Measurements from ENCODE around the gene MEIS2. TPM values are rescaled to one million over a fixed set of nuclear protein-coding genes. Genes with fewer than 3 reads are reported as not detected.

Gene MEIS2
- total RNA-seq, 1 experiment from 2014 or later, result 28.7 TPM

DNA sequence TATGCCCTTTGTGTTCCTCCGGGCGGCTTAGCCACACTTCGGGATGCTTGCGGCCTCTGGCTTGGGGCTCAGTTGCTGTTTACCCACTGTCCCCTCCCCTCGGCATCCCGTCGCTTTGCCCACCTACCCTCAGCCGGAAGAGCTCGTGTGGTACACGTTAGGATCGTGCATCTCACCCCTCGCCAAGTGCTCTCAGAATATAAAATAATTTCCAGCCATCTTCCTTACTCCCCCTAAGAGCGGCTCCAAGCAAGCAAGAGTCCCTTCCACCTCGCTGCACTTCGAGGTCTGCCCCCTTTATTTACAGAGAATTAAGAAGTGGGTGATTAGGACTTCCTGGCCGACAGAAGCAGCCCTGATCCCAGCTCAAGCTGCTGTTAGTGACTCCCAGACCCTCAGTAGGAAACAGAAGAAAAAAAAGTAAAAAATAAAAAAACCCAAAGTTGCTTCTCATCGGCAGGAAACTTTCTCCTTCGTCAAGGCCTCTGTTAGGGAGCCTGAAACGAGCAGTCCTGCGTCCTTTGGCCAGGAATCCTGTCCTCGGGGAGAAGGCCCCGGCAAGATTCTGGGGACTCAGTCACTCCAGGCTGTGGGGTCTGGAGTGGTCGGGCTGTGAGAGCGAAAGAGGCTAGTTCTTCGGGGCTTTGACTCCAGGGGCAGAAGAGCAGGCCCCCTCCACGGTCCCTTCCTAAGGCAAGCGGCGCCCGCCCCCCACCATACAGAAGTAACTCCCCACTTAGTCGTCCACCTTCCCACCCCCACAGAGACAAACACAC, 3.0 kb downstream of the MEIS2 start:
- TSS peak; percentile 6 for BruUV-seq (replicated peaks)
- Histone ChIP-seq H3K27me3 (replicated peaks; ENCODE audit: control insufficient read depth, insufficient read depth, low read length) (no peaks in the 10 kb centered on the region), H3K9me3 (no peaks in the 10 kb centered on the region), H3K4me3 (ENCODE audit: low read depth, low read length) (peak overlapping the region; percentile 89), H3K36me3 (ENCODE audit: control insufficient read depth, insufficient read depth, low read length) (no peaks in the 10 kb centered on the region), H3K4me1 (peaks cover 5% of the 10 kb centered on the region; the same call in 1 of the 2 replicates)
- Mint-ChIP-seq H3K27me3 (ENCODE audit: insufficient read depth, unreplicated experiment) (no peaks in the 10 kb centered on the region), H3K4me3 (ENCODE audit: unreplicated experiment) (peak overlapping the region; percentile 90), H3K4me1 (ENCODE audit: low read depth, unreplicated experiment) (peaks cover 13% of the 10 kb centered on the region), H3K27ac (ENCODE audit: unreplicated experiment) (peak overlapping the region; percentile 91), H3K9me3 (ENCODE audit: unreplicated experiment) (no peaks in the 10 kb centered on the region), H3K36me3 (ENCODE audit: insufficient read depth, unreplicated experiment) (peaks cover 47% of the 10 kb centered on the region)
- POLR2A ChIA-PET, result no interaction called here
- TF ChIP-seq, protein P1, sequence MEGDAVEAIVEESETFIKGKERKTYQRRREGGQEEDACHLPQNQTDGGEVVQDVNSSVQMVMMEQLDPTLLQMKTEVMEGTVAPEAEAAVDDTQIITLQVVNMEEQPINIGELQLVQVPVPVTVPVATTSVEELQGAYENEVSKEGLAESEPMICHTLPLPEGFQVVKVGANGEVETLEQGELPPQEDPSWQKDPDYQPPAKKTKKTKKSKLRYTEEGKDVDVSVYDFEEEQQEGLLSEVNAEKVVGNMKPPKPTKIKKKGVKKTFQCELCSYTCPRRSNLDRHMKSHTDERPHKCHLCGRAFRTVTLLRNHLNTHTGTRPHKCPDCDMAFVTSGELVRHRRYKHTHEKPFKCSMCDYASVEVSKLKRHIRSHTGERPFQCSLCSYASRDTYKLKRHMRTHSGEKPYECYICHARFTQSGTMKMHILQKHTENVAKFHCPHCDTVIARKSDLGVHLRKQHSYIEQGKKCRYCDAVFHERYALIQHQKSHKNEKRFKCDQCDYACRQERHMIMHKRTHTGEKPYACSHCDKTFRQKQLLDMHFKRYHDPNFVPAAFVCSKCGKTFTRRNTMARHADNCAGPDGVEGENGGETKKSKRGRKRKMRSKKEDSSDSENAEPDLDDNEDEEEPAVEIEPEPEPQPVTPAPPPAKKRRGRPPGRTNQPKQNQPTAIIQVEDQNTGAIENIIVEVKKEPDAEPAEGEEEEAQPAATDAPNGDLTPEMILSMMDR (IDR thresholded peaks at IDR 0.05; ENCODE audit: insufficient read depth in 1 of 2, low read depth in 1 of 2, low read length in 1 of 2, severe bottlenecking in 1 of 2, unreplicated experiment in 1 of 2), result no peak
- CTCF ChIA-PET, result interaction anchor here (0.6 kb wide), 2 partner anchors 17 to 23 kb away, joined by 3 to 4 read pairs; no protein-coding TSS in a partner anchor
- no peak for DNase-seq
- intact Hi-C loops (cut with micrococcal nuclease; ENCODE audit: unreplicated experiment), result no loop called here

DNA sequence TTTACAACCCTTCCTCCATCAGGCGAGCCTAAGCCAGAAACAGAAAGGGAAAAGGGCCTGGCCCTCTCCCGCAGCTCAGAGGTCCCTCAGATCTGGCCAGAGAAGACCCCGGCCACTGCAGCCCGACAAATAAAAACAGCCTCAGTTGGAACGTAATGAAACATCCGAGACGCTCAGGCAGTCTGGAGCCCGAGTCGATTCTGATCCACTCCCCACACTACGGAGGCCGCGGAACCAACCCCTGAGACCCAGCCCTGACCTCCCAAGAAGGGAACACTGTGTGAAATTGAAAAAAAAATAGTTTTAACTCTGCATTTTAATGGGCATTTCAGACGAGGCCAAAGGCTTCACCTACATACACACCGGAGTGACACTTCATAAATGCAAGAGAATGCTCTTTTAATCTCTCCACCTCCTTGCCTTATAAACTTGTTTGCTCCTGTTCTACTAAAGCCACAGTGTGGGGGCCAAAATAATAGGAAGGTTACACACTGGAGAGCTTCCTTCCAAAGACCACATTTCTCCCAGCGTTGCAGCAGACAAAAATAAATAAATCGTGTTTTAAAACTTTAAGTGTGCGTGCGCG, 3.7 kb downstream of the MEIS2 start:
- no peaks in the 10 kb centered on the region for H3K27me3 Mint-ChIP-seq (ENCODE audit: insufficient read depth, unreplicated experiment)
- Histone ChIP-seq H3K27me3 (replicated peaks; ENCODE audit: control insufficient read depth, insufficient read depth, low read length) (no peaks in the 10 kb centered on the region), H3K9me3 (no peaks in the 10 kb centered on the region), H3K4me1 (peaks cover 5% of the 10 kb centered on the region; the same call in 1 of the 2 replicates), H3K4me3 (ENCODE audit: low read depth, low read length) (no peak overlapping the region), H3K36me3 (ENCODE audit: control insufficient read depth, insufficient read depth, low read length) (no peaks in the 10 kb centered on the region)
- peak overlapping the region; percentile 90 for H3K4me3 Mint-ChIP-seq (ENCODE audit: unreplicated experiment)
- POLR2A ChIA-PET, result no interaction called here
- TF ChIP-seq, protein P1 (IDR thresholded peaks at IDR 0.05; ENCODE audit: insufficient read depth in 1 of 2, low read depth in 1 of 2, low read length in 1 of 2, severe bottlenecking in 1 of 2, unreplicated experiment in 1 of 2), result no peak
- no peaks in the 10 kb centered on the region for H3K9me3 Mint-ChIP-seq (ENCODE audit: unreplicated experiment)
- BruUV-seq (replicated peaks), result no TSS peak
- H3K4me1 Mint-ChIP-seq (ENCODE audit: low read depth, unreplicated experiment), result peaks cover 9% of the 10 kb centered on the region
- intact Hi-C loops (cut with micrococcal nuclease; ENCODE audit: unreplicated experiment), result no loop called here
- peaks cover 45% of the 10 kb centered on the region for H3K36me3 Mint-ChIP-seq (ENCODE audit: insufficient read depth, unreplicated experiment)
- H3K27ac Mint-ChIP-seq (ENCODE audit: unreplicated experiment), result peak overlapping the region; percentile 91
- DNase-seq, result no peak
- CTCF ChIA-PET, result no interaction called here

DNA sequence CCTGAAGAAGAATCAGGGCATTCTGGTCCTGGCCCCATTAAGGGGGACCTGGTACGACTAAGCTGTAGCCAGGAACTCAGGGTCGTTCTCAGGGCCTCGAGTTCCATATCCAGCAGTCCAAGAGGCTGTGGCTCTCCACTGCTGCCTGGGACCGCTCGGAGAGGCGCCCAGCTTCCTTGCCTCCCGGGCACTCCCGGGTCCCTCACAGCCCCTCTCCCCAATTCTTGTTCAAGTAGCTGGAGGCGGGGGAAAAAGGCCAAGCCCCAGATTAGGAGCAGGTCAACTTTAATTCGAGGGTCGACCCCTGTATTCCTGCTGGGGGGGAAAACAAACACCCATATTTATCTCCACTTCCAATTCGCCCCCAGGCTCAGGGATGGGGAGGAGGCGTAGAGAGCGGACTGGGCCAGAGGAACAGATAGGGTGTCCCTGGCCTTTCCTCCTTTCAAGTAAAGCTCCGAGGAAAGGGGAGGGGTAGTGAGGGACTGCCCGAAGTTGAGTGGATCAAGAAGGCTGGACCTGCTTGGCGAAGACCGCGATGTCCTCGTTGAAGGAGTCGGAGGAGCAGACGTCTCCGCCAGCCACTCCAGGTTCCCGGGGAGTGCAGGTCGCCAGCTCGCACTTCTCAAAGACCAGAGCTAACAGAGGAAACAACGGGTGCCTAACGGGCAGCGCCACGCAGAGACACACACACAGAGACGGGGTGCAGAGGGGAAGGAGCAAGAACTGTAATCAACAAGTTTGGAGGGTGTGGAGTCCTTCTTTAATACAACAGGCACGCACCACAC, 4.4 kb downstream of the MEIS2 start:
- TF ChIP-seq, protein P1 (IDR thresholded peaks at IDR 0.05; ENCODE audit: insufficient read depth in 1 of 2, low read depth in 1 of 2, low read length in 1 of 2, severe bottlenecking in 1 of 2, unreplicated experiment in 1 of 2), result no peak
- Histone ChIP-seq H3K36me3 (ENCODE audit: control insufficient read depth, insufficient read depth, low read length) (no peaks in the 10 kb centered on the region), H3K4me1 (peaks cover 5% of the 10 kb centered on the region; the same call in 1 of the 2 replicates), H3K27me3 (replicated peaks; ENCODE audit: control insufficient read depth, insufficient read depth, low read length) (no peaks in the 10 kb centered on the region), H3K9me3 (no peaks in the 10 kb centered on the region), H3K4me3 (ENCODE audit: low read depth, low read length) (no peak overlapping the region)
- no peak overlapping the region for H3K27ac Mint-ChIP-seq (ENCODE audit: unreplicated experiment)
- no peak for DNase-seq
- intact Hi-C loops (cut with micrococcal nuclease; ENCODE audit: unreplicated experiment), result no loop called here
- CTCF ChIA-PET, result no interaction called here
- H3K9me3 Mint-ChIP-seq (ENCODE audit: unreplicated experiment), result no peaks in the 10 kb centered on the region
- no TSS peak for BruUV-seq (replicated peaks)
- POLR2A ChIA-PET, result no interaction called here
- H3K4me1 Mint-ChIP-seq (ENCODE audit: low read depth, unreplicated experiment), result peaks cover 9% of the 10 kb centered on the region
- no peaks in the 10 kb centered on the region for H3K27me3 Mint-ChIP-seq (ENCODE audit: insufficient read depth, unreplicated experiment)
- H3K36me3 Mint-ChIP-seq (ENCODE audit: insufficient read depth, unreplicated experiment), result peaks cover 41% of the 10 kb centered on the region
- no peak overlapping the region for H3K4me3 Mint-ChIP-seq (ENCODE audit: unreplicated experiment)

All from Caco-2 (cell line).